SK-N-SH treated with all-trans-retinoic acid at 6 μM for 48 hours (cell line): ENCODE results near the gene AUTS2.

ENCODE experiments used
- CSDC2 ChIP-seq: fragments of 250-450 bp; sonication (Bioruptor Pico); IDR thresholded peaks from 2 replicates; pipeline ENCODE4 v1.5.0; 2020; ENCODE audit warnings: mild to moderate bottlenecking, moderate library complexity
- CSRNP3 ChIP-seq: fragments of 250-450 bp; sonication (Bioruptor Pico); IDR thresholded peaks from 2 replicates; pipeline ENCODE4 v1.5.1; 2021; ENCODE audit warnings: mild to moderate bottlenecking, moderate library complexity
- ESRRG ChIP-seq: fragments of 250-450 bp; sonication (Bioruptor Pico); IDR thresholded peaks from 2 replicates; pipeline ENCODE4 v1.6.1; 2021; ENCODE audit warnings: mild to moderate bottlenecking
- OSR1 ChIP-seq: fragments of 250-450 bp; sonication (Bioruptor Pico); IDR thresholded peaks from 2 replicates; pipeline ENCODE4 v1.8.0; 2022; ENCODE audit warnings: moderate library complexity, mild to moderate bottlenecking, inconsistent platforms
- PPARA ChIP-seq: fragments of 250-450 bp; sonication (Bioruptor Pico); IDR thresholded peaks from 2 replicates; pipeline ENCODE4 v1.5.0; 2020; ENCODE audit warnings: mild to moderate bottlenecking, borderline replicate concordance
- RARB ChIP-seq: fragments of 250-450 bp; sonication (Bioruptor Pico); IDR thresholded peaks from 2 replicates; pipeline ENCODE4 v1.8.0; 2021; ENCODE audit warnings: mild to moderate bottlenecking, moderate library complexity
- SNAI2 ChIP-seq: fragments of 250-450 bp; sonication (Bioruptor Pico); IDR thresholded peaks from 2 replicates; pipeline ENCODE4 v1.5.0; 2020; ENCODE audit warnings: mild to moderate bottlenecking, moderate library complexity
- TSHZ2 ChIP-seq: fragments of 250-450 bp; sonication (Bioruptor Pico); IDR thresholded peaks from 2 replicates; pipeline ENCODE4 v1.5.0; 2020; ENCODE audit warnings: mild to moderate bottlenecking, moderate library complexity
- ZFP3 ChIP-seq: fragments of 250-450 bp; sonication (Bioruptor Pico); IDR thresholded peaks from 2 replicates; pipeline ENCODE4 v1.5.0; 2020; ENCODE audit warnings: mild to moderate bottlenecking, moderate library complexity
- ZFP30 ChIP-seq: fragments of 450-650 bp; formaldehyde crosslinking; IDR thresholded peaks from 2 replicates; pipeline ENCODE4 v1.5.0; 2022; ENCODE audit warnings: mild to moderate bottlenecking, moderate library complexity
- ZNF70 ChIP-seq: fragments of 450-650 bp; formaldehyde crosslinking; IDR thresholded peaks from 2 replicates; pipeline ENCODE4 v1.5.0; 2020; ENCODE audit warnings: mild to moderate bottlenecking, moderate library complexity
- ZNF8 ChIP-seq: fragments of 450-650 bp; formaldehyde crosslinking; IDR thresholded peaks from 2 replicates; pipeline ENCODE4 v1.5.0; 2020; ENCODE audit warnings: mild to moderate bottlenecking, moderate library complexity
- TF ChIP-seq, protein P1 (sequence below): fragments of 250-450 bp; sonication (Bioruptor Pico); IDR thresholded peaks from 2 replicates; pipeline ENCODE4 v1.8.0; 2020; ENCODE audit warnings: mild to moderate bottlenecking, moderate library complexity, borderline replicate concordance

DNA sequence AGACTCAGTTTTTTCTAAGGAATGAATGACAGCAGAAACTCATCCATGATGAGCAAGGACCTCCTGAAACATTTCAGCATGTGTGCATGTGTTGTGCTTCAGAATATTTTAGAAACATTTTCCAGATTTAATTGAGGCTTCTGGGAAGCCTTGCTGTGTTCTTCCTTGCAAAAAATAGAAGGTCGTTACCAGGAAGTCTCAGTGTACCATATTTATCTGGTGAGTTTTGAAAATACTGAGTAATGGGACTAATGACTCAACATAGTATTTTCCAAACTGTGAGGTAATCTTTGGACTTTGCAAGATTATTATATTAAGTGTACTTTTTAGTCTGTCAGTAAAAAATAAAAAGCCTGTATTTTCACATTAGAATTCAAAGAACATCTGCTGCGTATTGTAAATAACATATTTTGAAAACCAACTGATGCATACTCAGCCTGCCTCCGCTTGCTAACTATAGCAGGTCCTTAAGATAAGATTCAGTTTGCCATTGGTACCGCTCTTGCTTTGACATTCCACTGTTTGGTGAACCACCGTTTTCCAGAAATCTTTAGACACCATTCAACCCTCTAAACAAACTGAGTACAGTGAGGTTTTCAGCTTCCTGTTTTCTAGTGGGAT, 794.1 kb downstream of the AUTS2 start:
- TF ChIP-seq ZFP3 (CRISPR knock-in tag) (no peak), PPARA (CRISPR knock-in tag) (no peak), ZNF70 (no peak), RARB (no peak), ZNF8 (CRISPR knock-in tag) (no peak), ZFP30 (CRISPR knock-in tag) (no peak), TSHZ2 (CRISPR knock-in tag) (no peak), CSDC2 (no peak), OSR1 (CRISPR knock-in tag) (no peak), CSRNP3 (no peak), SNAI2 (CRISPR knock-in tag) (no peak), ESRRG (CRISPR knock-in tag) (no peak)
- TF ChIP-seq, protein P1, sequence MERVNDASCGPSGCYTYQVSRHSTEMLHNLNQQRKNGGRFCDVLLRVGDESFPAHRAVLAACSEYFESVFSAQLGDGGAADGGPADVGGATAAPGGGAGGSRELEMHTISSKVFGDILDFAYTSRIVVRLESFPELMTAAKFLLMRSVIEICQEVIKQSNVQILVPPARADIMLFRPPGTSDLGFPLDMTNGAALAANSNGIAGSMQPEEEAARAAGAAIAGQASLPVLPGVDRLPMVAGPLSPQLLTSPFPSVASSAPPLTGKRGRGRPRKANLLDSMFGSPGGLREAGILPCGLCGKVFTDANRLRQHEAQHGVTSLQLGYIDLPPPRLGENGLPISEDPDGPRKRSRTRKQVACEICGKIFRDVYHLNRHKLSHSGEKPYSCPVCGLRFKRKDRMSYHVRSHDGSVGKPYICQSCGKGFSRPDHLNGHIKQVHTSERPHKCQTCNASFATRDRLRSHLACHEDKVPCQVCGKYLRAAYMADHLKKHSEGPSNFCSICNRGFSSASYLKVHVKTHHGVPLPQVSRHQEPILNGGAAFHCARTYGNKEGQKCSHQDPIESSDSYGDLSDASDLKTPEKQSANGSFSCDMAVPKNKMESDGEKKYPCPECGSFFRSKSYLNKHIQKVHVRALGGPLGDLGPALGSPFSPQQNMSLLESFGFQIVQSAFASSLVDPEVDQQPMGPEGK, result no peak
